Epidermal melanocyte (primary cell): ENCODE results near the gene CPNE9.

Experiments
- DNase-seq: peaks from one replicate; pipeline ENCODE4 v3.0.0; 2011; ENCODE audit warnings: low spot score; ENCODE audit not compliant: insufficient read length

The CPNE9 gene

DNA sequence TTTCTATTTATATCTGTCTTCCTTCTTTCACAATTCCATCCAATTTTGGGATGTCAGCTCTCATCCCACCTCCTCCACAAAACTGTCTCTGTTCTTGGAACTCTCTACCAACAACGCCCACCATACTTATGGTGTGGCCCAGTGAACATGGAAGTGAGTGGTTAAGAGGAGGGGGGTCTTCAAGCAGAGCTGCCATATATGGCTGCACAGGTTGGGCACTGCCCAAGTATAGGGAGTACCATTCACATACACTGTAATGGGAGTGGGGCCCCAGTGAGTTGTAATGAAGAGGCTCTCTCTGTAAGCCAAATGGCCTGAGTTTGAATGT lies 74.0 kb downstream of the CPNE9 start:
- no peak for DNase-seq

DNA sequence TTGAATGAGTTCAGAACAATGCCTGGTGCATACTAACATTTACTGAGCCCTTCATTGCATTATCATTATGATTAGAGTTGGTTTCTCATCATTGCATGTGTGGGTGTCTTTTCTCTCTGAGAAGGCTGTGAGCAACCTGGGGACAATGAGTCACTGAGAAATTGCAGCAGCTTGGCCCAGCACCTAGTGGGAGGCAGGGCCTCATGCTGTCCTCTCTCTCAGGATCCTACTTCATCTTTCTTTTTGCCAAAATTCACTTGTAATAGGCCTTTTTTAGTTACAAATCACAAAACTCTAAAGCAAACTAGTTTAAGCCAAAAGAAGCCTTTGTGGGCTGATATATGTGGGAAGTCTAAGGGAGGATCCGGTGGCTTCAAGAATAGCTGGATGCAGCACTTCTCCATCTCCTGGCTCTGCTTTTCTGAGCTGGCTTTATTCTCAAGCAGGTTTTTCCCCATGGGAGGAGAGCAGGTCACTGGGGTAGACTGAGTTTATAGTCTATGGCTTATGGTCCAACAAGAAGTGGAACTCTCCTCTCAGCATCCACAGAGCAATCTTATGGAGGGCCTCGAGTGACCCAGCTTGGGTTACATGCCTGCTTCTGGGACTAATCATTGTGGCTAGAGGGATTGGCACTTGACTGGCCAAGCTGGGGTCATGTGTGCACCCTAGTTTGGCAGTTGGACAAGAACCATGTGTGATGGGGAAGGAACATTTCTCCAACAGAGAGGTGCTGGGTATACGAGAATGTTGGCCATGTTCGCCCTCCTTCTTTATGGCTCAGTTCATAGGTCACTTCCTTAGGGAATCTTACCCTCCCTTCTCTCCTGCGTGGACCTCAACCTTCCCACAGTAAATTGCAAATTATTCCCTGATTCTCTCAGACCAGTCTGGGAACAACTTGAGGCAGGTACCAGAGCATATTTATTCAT lies 74.8 kb downstream of the CPNE9 start:
- DNase-seq = no peak

DNA sequence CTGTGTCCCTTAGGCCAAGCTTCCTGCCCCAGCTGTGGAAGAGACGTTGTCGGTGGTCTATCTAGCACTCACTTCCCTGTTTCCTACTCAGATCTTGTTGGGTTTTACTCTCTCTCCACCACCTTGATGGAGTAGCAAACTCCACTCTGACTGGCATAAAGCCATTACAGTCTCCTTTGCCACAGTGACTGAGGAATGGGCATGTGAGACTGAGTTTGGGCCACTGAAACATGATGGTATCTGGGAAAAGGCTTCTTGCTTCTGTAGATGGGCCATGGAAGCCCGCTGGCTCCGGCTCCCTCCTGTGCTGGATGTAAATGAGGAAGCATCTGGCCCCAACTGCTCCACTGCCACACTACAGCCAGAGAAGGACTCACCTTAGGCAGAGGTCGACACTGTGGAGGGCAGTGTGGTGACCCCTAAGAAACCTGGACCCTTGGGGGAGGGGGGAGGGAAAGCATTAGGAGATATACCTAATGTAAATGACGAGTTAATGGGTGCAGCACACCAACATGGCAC lies 75.5 kb downstream of the CPNE9 start:
- no peak for DNase-seq
